Activated naive CD4-positive, alpha-beta T cell treated with anti-CD3 and anti-CD28 coated beads, Interleukin-2, amount 50 U/mL, for 24 hours (primary cell): ENCODE data around the gene SARNP.
"Not testable (repeated sequence)": the region's sequence is repeated elsewhere in the genome, so short reads cannot be mapped to it uniquely, and the experiment has no call there.

Experiments
- H3K27ac Mint-ChIP-seq: one replicate; pipeline ENCODE4 v1.8.0; 2021; ENCODE audit warnings: mild to moderate bottlenecking, mixed read lengths
- H3K27me3 Mint-ChIP-seq: one replicate; pipeline ENCODE4 v1.8.0; 2021; ENCODE audit warnings: mixed read lengths
- H3K36me3 Mint-ChIP-seq: one replicate; pipeline ENCODE4 v1.8.0; 2021; ENCODE audit warnings: mixed read lengths
- H3K4me1 Mint-ChIP-seq: one replicate; pipeline ENCODE4 v1.8.0; 2021; ENCODE audit warnings: mixed read lengths
- H3K4me3 Mint-ChIP-seq: one replicate; pipeline ENCODE4 v1.8.0; 2021; ENCODE audit warnings: mild to moderate bottlenecking, mixed read lengths
- H3K9me3 Mint-ChIP-seq: one replicate; pipeline ENCODE4 v1.8.0; 2021; ENCODE audit warnings: mixed read lengths

SARNP gene

GRCh38 chr12:55817345-55818139 lies at the start of gene SARNP, which contains the start of gene ORMDL2:
Gene SARNP (minus strand): TSS chr12:55817724. CDS start chr12:55817701, 23 bp downstream.
Gene ORMDL2 (plus strand): TSS chr12:55818041. CDS start chr12:55819000, 959 bp downstream.
- H3K27me3 Mint-ChIP-seq: no peaks in the 10 kb centered on the region
- H3K4me3 Mint-ChIP-seq: no peak within 1 kb of the TSS
- H3K4me1 Mint-ChIP-seq: peaks cover 49% of the 10 kb centered on the region
- H3K9me3 Mint-ChIP-seq: no peaks in the 10 kb centered on the region
- H3K36me3 Mint-ChIP-seq: peaks cover 3% of the 10 kb centered on the region
- H3K27ac Mint-ChIP-seq: peak within 1 kb of the TSS; percentile 32

- H3K36me3 Mint-ChIP-seq, H3K4me3 Mint-ChIP-seq, H3K9me3 Mint-ChIP-seq, H3K4me1 Mint-ChIP-seq, H3K27me3 Mint-ChIP-seq, H3K27ac Mint-ChIP-seq: not testable (repeated sequence)
These were observed 49.0 kb upstream of the SARNP start for GRCh38 chr12:55866454-55867004.

GRCh38 chr12:55865327-55865726 lies 47.8 kb upstream of the SARNP start:
- Mint-ChIP-seq H3K9me3 (no peaks in the 10 kb centered on the region), H3K4me3 (no peak overlapping the region), H3K36me3 (no peaks in the 10 kb centered on the region), H3K27ac (no peak overlapping the region), H3K4me1 (no peaks in the 10 kb centered on the region), H3K27me3 (no peaks in the 10 kb centered on the region)

- H3K36me3 Mint-ChIP-seq, H3K27ac Mint-ChIP-seq, H3K4me1 Mint-ChIP-seq, H3K27me3 Mint-ChIP-seq, H3K9me3 Mint-ChIP-seq, H3K4me3 Mint-ChIP-seq: not testable (repeated sequence)
These were observed 45.4 kb upstream of the SARNP start for GRCh38 chr12:55862931-55863330.

- no peak overlapping the region for H3K27ac Mint-ChIP-seq
- H3K9me3 Mint-ChIP-seq: no peaks in the 10 kb centered on the region
- no peak overlapping the region for H3K4me3 Mint-ChIP-seq
These were observed 44.8 kb upstream of the SARNP start for GRCh38 chr12:55862286-55862685.

GRCh38 chr12:55861871-55862270 lies 44.3 kb upstream of the SARNP start:
- no peaks in the 10 kb centered on the region for H3K4me1 Mint-ChIP-seq
- no peak overlapping the region for H3K4me3 Mint-ChIP-seq
- H3K36me3 Mint-ChIP-seq: no peaks in the 10 kb centered on the region
- no peaks in the 10 kb centered on the region for H3K9me3 Mint-ChIP-seq
- no peak overlapping the region for H3K27ac Mint-ChIP-seq
- no peaks in the 10 kb centered on the region for H3K27me3 Mint-ChIP-seq

More at GRCh38 chr12:55862286-55862685, 44.8 kb upstream of the SARNP start:
- no peaks in the 10 kb centered on the region for H3K36me3 Mint-ChIP-seq
- H3K27me3 Mint-ChIP-seq: no peaks in the 10 kb centered on the region
- no peaks in the 10 kb centered on the region for H3K4me1 Mint-ChIP-seq

GRCh38 chr12:55861396-55861795 lies 43.9 kb upstream of the SARNP start:
- Mint-ChIP-seq H3K27ac (no peak overlapping the region), H3K9me3 (no peaks in the 10 kb centered on the region), H3K27me3 (no peaks in the 10 kb centered on the region)

GRCh38 chr12:55852740-55853139 lies 35.2 kb upstream of the SARNP start:
- no peaks in the 10 kb centered on the region for H3K36me3 Mint-ChIP-seq
- H3K9me3 Mint-ChIP-seq: no peaks in the 10 kb centered on the region
- peaks cover under 1% of the 10 kb centered on the region for H3K4me1 Mint-ChIP-seq
- no peak overlapping the region for H3K4me3 Mint-ChIP-seq
- no peaks in the 10 kb centered on the region for H3K27me3 Mint-ChIP-seq
- H3K27ac Mint-ChIP-seq: no peak overlapping the region

More at GRCh38 chr12:55861396-55861795, 43.9 kb upstream of the SARNP start:
- Mint-ChIP-seq H3K4me1 (no peaks in the 10 kb centered on the region), H3K4me3 (no peak overlapping the region), H3K36me3 (no peaks in the 10 kb centered on the region)

GRCh38 chr12:55850893-55851292 lies 33.4 kb upstream of the SARNP start:
- no peak overlapping the region for H3K4me3 Mint-ChIP-seq
- no peaks in the 10 kb centered on the region for H3K36me3 Mint-ChIP-seq
- H3K27me3 Mint-ChIP-seq: no peaks in the 10 kb centered on the region
- H3K27ac Mint-ChIP-seq: no peak overlapping the region
- H3K4me1 Mint-ChIP-seq: peaks cover 8% of the 10 kb centered on the region
- no peaks in the 10 kb centered on the region for H3K9me3 Mint-ChIP-seq

- peaks cover 8% of the 10 kb centered on the region for H3K4me1 Mint-ChIP-seq
- no peak overlapping the region for H3K27ac Mint-ChIP-seq
- H3K27me3 Mint-ChIP-seq: no peaks in the 10 kb centered on the region
- H3K9me3 Mint-ChIP-seq: no peaks in the 10 kb centered on the region
- H3K36me3 Mint-ChIP-seq: no peaks in the 10 kb centered on the region
- H3K4me3 Mint-ChIP-seq: no peak overlapping the region
These were observed 32.9 kb upstream of the SARNP start for GRCh38 chr12:55850401-55850800.

- H3K27ac Mint-ChIP-seq: peak overlapping the region; percentile 81
- no peaks in the 10 kb centered on the region for H3K27me3 Mint-ChIP-seq
- no peaks in the 10 kb centered on the region for H3K36me3 Mint-ChIP-seq
- H3K4me1 Mint-ChIP-seq: peaks cover 8% of the 10 kb centered on the region
- H3K4me3 Mint-ChIP-seq: no peak overlapping the region
- no peaks in the 10 kb centered on the region for H3K9me3 Mint-ChIP-seq
These were observed 32.3 kb upstream of the SARNP start for GRCh38 chr12:55849616-55850343.

GRCh38 chr12:55847603-55848291 lies 30.2 kb upstream of the SARNP start:
- Mint-ChIP-seq H3K4me1 (peaks cover 8% of the 10 kb centered on the region), H3K27ac (no peak overlapping the region), H3K36me3 (no peaks in the 10 kb centered on the region), H3K27me3 (no peaks in the 10 kb centered on the region), H3K4me3 (no peak overlapping the region), H3K9me3 (no peaks in the 10 kb centered on the region)

- no peaks in the 10 kb centered on the region for H3K9me3 Mint-ChIP-seq
- H3K4me3 Mint-ChIP-seq: no peak overlapping the region
- H3K27me3 Mint-ChIP-seq: no peaks in the 10 kb centered on the region
- no peaks in the 10 kb centered on the region for H3K36me3 Mint-ChIP-seq
- H3K27ac Mint-ChIP-seq: no peak overlapping the region
- peaks cover 8% of the 10 kb centered on the region for H3K4me1 Mint-ChIP-seq
These were observed 29.5 kb upstream of the SARNP start for GRCh38 chr12:55847033-55847432.

- Mint-ChIP-seq H3K27ac (no peak overlapping the region), H3K27me3 (no peaks in the 10 kb centered on the region), H3K36me3 (no peaks in the 10 kb centered on the region), H3K9me3 (no peaks in the 10 kb centered on the region), H3K4me3 (no peak overlapping the region), H3K4me1 (peaks cover 13% of the 10 kb centered on the region)
These were observed 28.4 kb upstream of the SARNP start for GRCh38 chr12:55845785-55846496.

- Mint-ChIP-seq H3K9me3 (no peaks in the 10 kb centered on the region), H3K27me3 (no peaks in the 10 kb centered on the region), H3K27ac (no peak overlapping the region), H3K4me3 (no peak overlapping the region), H3K4me1 (peaks cover 13% of the 10 kb centered on the region), H3K36me3 (no peaks in the 10 kb centered on the region)
These were observed 27.8 kb upstream of the SARNP start for GRCh38 chr12:55845361-55845760.
